ENCODE data around the gene CYP2C9.

GRCh38 chr10:94989192-94989591 lies 50.7 kb downstream of the CYP2C9 start:
- TF ChIP-seq ZFX (IDR thresholded peaks at IDR 0.05) (no peak), CTCF (conservative IDR thresholded peaks at IDR 0.05) (no peak)
